Retinal pigment epithelial cell (primary cell): ENCODE data around the gene SMARCA2.

Source experiments
- DNase-seq: peaks from one replicate; pipeline ENCODE4 v3.0.0-alpha.2; 2010; ENCODE audit warnings: low read depth
- H3K4me3 ChIP-seq: 2 replicates; pipeline ENCODE4 v1.5.1; 2011; ENCODE audit warnings: mild to moderate bottlenecking, low read length, control low read depth, moderate library complexity
- CTCF ChIP-seq: conservative IDR thresholded peaks from 2 replicates; pipeline ENCODE4 v1.5.1; 2011; ENCODE audit warnings: low read depth, low read length, control low read depth, inconsistent platforms

Gene SMARCA2

GRCh38 chr9:2158111-2158610 is 143.0 kb downstream of the SMARCA2 start:
- TF ChIP-seq CTCF = peak; percentile 28
- H3K4me3 ChIP-seq = peak overlapping the region; percentile 64
- peak; percentile 48 for DNase-seq

GRCh38 chr9:2158766-2159430 is 143.8 kb downstream of the SMARCA2 start:
- DNase-seq = no peak
- peak overlapping the region; percentile 64 for H3K4me3 ChIP-seq
- TF ChIP-seq CTCF = no peak

- peak overlapping the region; percentile 64 for H3K4me3 ChIP-seq
- DNase-seq = no peak
- no peak for TF ChIP-seq CTCF
These were observed 144.6 kb downstream of the SMARCA2 start for GRCh38 chr9:2159521-2160454.

- no peak overlapping the region for H3K4me3 ChIP-seq
- TF ChIP-seq CTCF = no peak
These were observed 146.5 kb downstream of the SMARCA2 start for GRCh38 chr9:2161661-2162060.

GRCh38 chr9:2163231-2163885 is 148.2 kb downstream of the SMARCA2 start:
- H3K4me3 ChIP-seq = no peak overlapping the region
- no peak for DNase-seq
- TF ChIP-seq CTCF = no peak

More at GRCh38 chr9:2161661-2162060, 146.5 kb downstream of the SMARCA2 start:
- no peak for DNase-seq

- TF ChIP-seq CTCF = no peak
- no peak overlapping the region for H3K4me3 ChIP-seq
- DNase-seq = no peak
These were observed 149.1 kb downstream of the SMARCA2 start for GRCh38 chr9:2164268-2164667.
